D721Med (cell line): ENCODE measurements around the gene COL16A1.

Experiments
- DNase-seq: peaks from one replicate; pipeline ENCODE4 v3.0.0; 2011; ENCODE audit warnings: low spot score; ENCODE audit not compliant: insufficient read length
- FAIRE-seq: peaks from 2 replicates; lab custom pipeline; 2011; peaks lifted over from hg19 to GRCh38; lab: Jason Lieb, UNC
- CTCF ChIP-seq: IDR thresholded peaks from 2 replicates; pipeline ENCODE4 v1.5.1; 2012; ENCODE audit warnings: mild to moderate bottlenecking, control low read depth; ENCODE audit not compliant: insufficient read depth; ENCODE audit errors: missing control alignments

Gene COL16A1

GRCh38 chr1:31675756-31676155 is 28.1 kb downstream of the COL16A1 start:
- DNase-seq: no peak
- no peak for FAIRE-seq
- TF ChIP-seq CTCF: no peak

GRCh38 chr1:31675161-31675560 is 28.7 kb downstream of the COL16A1 start:
- DNase-seq (no peak), FAIRE-seq (no peak)
- TF ChIP-seq CTCF: no peak

- TF ChIP-seq CTCF: no peak
- FAIRE-seq (no peak), DNase-seq (no peak)
These were observed 29.2 kb downstream of the COL16A1 start for GRCh38 chr1:31674626-31675025.

- FAIRE-seq: no peak
- no peak for TF ChIP-seq CTCF
These were observed 30.4 kb downstream of the COL16A1 start for GRCh38 chr1:31673433-31673832.

GRCh38 chr1:31672986-31673385 is 30.8 kb downstream of the COL16A1 start:
- FAIRE-seq (no peak), DNase-seq (peak; percentile 82)
- no peak for TF ChIP-seq CTCF

More at GRCh38 chr1:31673433-31673832, 30.4 kb downstream of the COL16A1 start:
- no peak for DNase-seq

GRCh38 chr1:31671561-31672201 is 32.1 kb downstream of the COL16A1 start:
- no peak for TF ChIP-seq CTCF
- FAIRE-seq: no peak
- DNase-seq: no peak

GRCh38 chr1:31671147-31671546 is 32.7 kb downstream of the COL16A1 start:
- no peak for TF ChIP-seq CTCF
- DNase-seq: no peak
- FAIRE-seq: no peak
